Cardiac muscle cell (in vitro differentiated cells and primary cell): ENCODE measurements around the gene RSRC1. TPM values are rescaled to one million over a fixed set of nuclear protein-coding genes. Genes with fewer than 3 reads are reported as not detected.

Source experiments
- DNase-seq, 2 donors: peaks; one replicate each; pipeline versions ENCODE4 v3.0.0 to v3.0.0-alpha.2; 2010 to 2017; ENCODE audit warnings: low read depth in 1 of 2, low spot score in 1 of 2
- H3K27ac ChIP-seq: fragments of 200-600 bp; sonication (generic); 2 replicates; pipeline ENCODE4 v1.5.1; 2016
- H3K27me3 ChIP-seq: fragments of 200-600 bp; sonication (generic); 2 replicates; pipeline ENCODE4 v1.6.0; 2016; ENCODE audit warnings: control low read depth
- H3K36me3 ChIP-seq: fragments of 200-600 bp; sonication (generic); 2 replicates; pipeline ENCODE4 v1.5.1; 2016; ENCODE audit warnings: control low read depth
- H3K4me1 ChIP-seq: fragments of 200-600 bp; sonication (generic); 2 replicates; pipeline ENCODE4 v1.8.1; 2017; ENCODE audit warnings: low read depth, mild to moderate bottlenecking, mixed run types
- H3K4me3 ChIP-seq: fragments of 200-600 bp; sonication (generic); 2 replicates; pipeline ENCODE4 v1.5.1; 2016; ENCODE audit warnings: mild to moderate bottlenecking
- H3K9me3 ChIP-seq: fragments of 200-600 bp; sonication (generic); 2 replicates; pipeline ENCODE4 v1.5.1; 2017; ENCODE audit warnings: low read depth, mild to moderate bottlenecking, control low read depth
- CTCF ChIP-seq: IDR thresholded peaks from 2 replicates; pipeline ENCODE4 v1.5.1; 2012; ENCODE audit warnings: low read depth, mild to moderate bottlenecking, low read length
- polyA plus RNA-seq: library from polyadenylated mRNA; unstranded; fragments of >200 nt; fragmentation: Nextera tagmentation; extraction: Ambion mirVana; gene quantifications from 2 replicates; pipeline ENCODE4 v1.2.1, GENCODE V29; 2016
- total RNA-seq: library from RNA; depleted of rRNA; stranded (reverse); fragments of >200 nt; gene quantifications from 2 replicates; pipeline ENCODE4 v1.2.3, GENCODE V29; 2016

Gene RSRC1
- total and polyA plus RNA-seq, 2 experiments from 2014 or later = 23.6 to 55.9 TPM

GRCh38 chr3:158127250-158128219 lies 17.6 kb downstream of the RSRC1 start:
- Histone ChIP-seq H3K4me1 (no peaks in the 10 kb centered on the region), H3K27ac (no peak overlapping the region), H3K36me3 (peaks cover 5% of the 10 kb centered on the region), H3K27me3 (no peaks in the 10 kb centered on the region), H3K4me3 (no peak overlapping the region), H3K9me3 (no peaks in the 10 kb centered on the region)
- DNase-seq = peak in 1 of 2 donors; percentile 47
- no peak for TF ChIP-seq CTCF

GRCh38 chr3:158128755-158129154 lies 18.9 kb downstream of the RSRC1 start:
- TF ChIP-seq CTCF = no peak
- H3K36me3 ChIP-seq = peaks cover under 1% of the 10 kb centered on the region
- no peaks in the 10 kb centered on the region for H3K9me3 ChIP-seq

GRCh38 chr3:158134363-158134762 lies 24.5 kb downstream of the RSRC1 start:
- H3K4me3 ChIP-seq = no peak overlapping the region
- no peak for TF ChIP-seq CTCF
- DNase-seq = no peak
- no peaks in the 10 kb centered on the region for H3K4me1 ChIP-seq
- H3K27me3 ChIP-seq = no peaks in the 10 kb centered on the region
- no peak overlapping the region for H3K27ac ChIP-seq
- no peaks in the 10 kb centered on the region for H3K36me3 ChIP-seq
- H3K9me3 ChIP-seq = no peaks in the 10 kb centered on the region

More at GRCh38 chr3:158128755-158129154, 18.9 kb downstream of the RSRC1 start:
- no peak for DNase-seq
- Histone ChIP-seq H3K27me3 (no peaks in the 10 kb centered on the region), H3K27ac (no peak overlapping the region), H3K4me1 (no peaks in the 10 kb centered on the region), H3K4me3 (no peak overlapping the region)

- no peak for DNase-seq
- no peaks in the 10 kb centered on the region for H3K4me1 ChIP-seq
- H3K27me3 ChIP-seq = no peaks in the 10 kb centered on the region
- H3K4me3 ChIP-seq = no peak overlapping the region
- no peak overlapping the region for H3K27ac ChIP-seq
- H3K36me3 ChIP-seq = no peaks in the 10 kb centered on the region
- H3K9me3 ChIP-seq = no peaks in the 10 kb centered on the region
- TF ChIP-seq CTCF = no peak
These were observed 30.5 kb downstream of the RSRC1 start for GRCh38 chr3:158140396-158140795.

GRCh38 chr3:158148218-158148617 lies 38.3 kb downstream of the RSRC1 start:
- no peaks in the 10 kb centered on the region for H3K4me1 ChIP-seq
- no peak overlapping the region for H3K4me3 ChIP-seq
- no peak for TF ChIP-seq CTCF
- no peak overlapping the region for H3K27ac ChIP-seq
- H3K9me3 ChIP-seq = no peaks in the 10 kb centered on the region
- no peaks in the 10 kb centered on the region for H3K36me3 ChIP-seq
- DNase-seq = no peak
- no peaks in the 10 kb centered on the region for H3K27me3 ChIP-seq
